MCF 10A (cell line): Measurements from ENCODE around the gene GZF1. TPM values are rescaled to one million over a fixed set of nuclear protein-coding genes. Genes with fewer than 3 reads are reported as not detected.

Experiments used
- BruUV-seq: library from RNA; stranded (reverse); fragments of 400-500 nt; replicated peaks from 2 replicates; lab custom pipeline; 2021; lab: Mats Ljungman, UMichigan
- CTCF ChIA-PET: fragments of 300-600 bp; sonication (Branson Sonifier 250); formaldehyde crosslinking; extraction: SDS; loops from one replicate; lab custom pipeline; 2021; ENCODE audit warnings: antibody characterized with exemption, inconsistent platforms; lab: Yijun Ruan, JAX
- POLR2A ChIA-PET: fragments of 300-600, 350-650 bp; sonication (Branson Sonifier 250); formaldehyde crosslinking; extraction: SDS; loops from one replicate; lab custom pipeline; 2020; ENCODE audit warnings: antibody characterized with exemption, inconsistent platforms; lab: Yijun Ruan, JAX
- DNase-seq: peaks from one replicate; pipeline ENCODE4 v3.0.0-alpha.2; 2018; ENCODE audit not compliant: unreplicated experiment
- H3K27ac Mint-ChIP-seq: one replicate; pipeline ENCODE4 v1.8.0; 2022; ENCODE audit warnings: mild to moderate bottlenecking, low read depth, mixed read lengths; ENCODE audit not compliant: unreplicated experiment
- H3K27me3 Mint-ChIP-seq: one replicate; pipeline ENCODE4 v1.8.0; 2022; ENCODE audit warnings: mixed read lengths; ENCODE audit not compliant: insufficient read depth, unreplicated experiment
- H3K36me3 Mint-ChIP-seq: one replicate; pipeline ENCODE4 v1.8.0; 2022; ENCODE audit warnings: mild to moderate bottlenecking, moderate library complexity, mixed read lengths; ENCODE audit not compliant: insufficient read depth, unreplicated experiment
- H3K4me1 Mint-ChIP-seq: one replicate; pipeline ENCODE4 v1.8.0; 2022; ENCODE audit warnings: mixed read lengths; ENCODE audit not compliant: insufficient read depth, unreplicated experiment
- H3K4me3 Mint-ChIP-seq: one replicate; pipeline ENCODE4 v1.8.0; 2022; ENCODE audit warnings: mild to moderate bottlenecking, moderate library complexity, mixed read lengths; ENCODE audit not compliant: unreplicated experiment
- H3K9me3 Mint-ChIP-seq: one replicate; pipeline ENCODE4 v1.8.0; 2022; ENCODE audit warnings: mixed read lengths; ENCODE audit not compliant: unreplicated experiment
- CTCF ChIP-seq: fragments of 200-600 bp; IDR thresholded peaks from one replicate; pipeline ENCODE4 v1.8.0; 2022; ENCODE audit warnings: antibody characterized with exemption, mild to moderate bottlenecking; ENCODE audit not compliant: unreplicated experiment
- intact Hi-C: fragments of 100-400 bp; cut with micrococcal nuclease; formaldehyde crosslinking; loops from 2 replicates; pipeline ENCODE4 v1.14.1; 2022
- total RNA-seq: library from RNA; stranded (reverse); gene quantifications from 2 replicates; pipeline ENCODE4 v1.2.3, GENCODE V29; 2022

The GZF1 gene
- total RNA-seq, 1 experiment from 2014 or later, result 15.5 TPM

- CTCF ChIA-PET, result interaction anchor here (1.0 to 1.3 kb wide), 3 partner anchors 49 to 675 kb away, joined by 4 to 5 read pairs (median 4); no protein-coding TSS in a partner anchor
- no peaks in the 10 kb centered on the region for H3K27me3 Mint-ChIP-seq
These were observed 4.4 kb downstream of the GZF1 start for GRCh38 chr20:23366384-23366783.

GRCh38 chr20:23367770-23368169 is 5.8 kb downstream of the GZF1 start:
- intact Hi-C loops, result no loop called here
- no peaks in the 10 kb centered on the region for H3K9me3 Mint-ChIP-seq
- DNase-seq, result no peak
- ChIA-PET CTCF (interaction anchor here (0.6 to 1.6 kb wide), 5 partner anchors 9 to 676 kb away, joined by 3 to 5 read pairs (median 3); no protein-coding TSS in a partner anchor), POLR2A (interaction anchor here (0.9 to 12.7 kb wide), 12 partner anchors 10 to 994 kb away, joined by 3 to 261 read pairs (median 6); partner anchors contain the start of genes NAPB and NXT1)
- no peaks in the 10 kb centered on the region for H3K27me3 Mint-ChIP-seq
- H3K4me3 Mint-ChIP-seq, result no peak overlapping the region
- no peak for TF ChIP-seq CTCF
- H3K36me3 Mint-ChIP-seq, result peaks cover 76% of the 10 kb centered on the region
- H3K4me1 Mint-ChIP-seq, result peaks cover 38% of the 10 kb centered on the region
- H3K27ac Mint-ChIP-seq, result no peak overlapping the region
- BruUV-seq, result no TSS peak

More at GRCh38 chr20:23366384-23366783, 4.4 kb downstream of the GZF1 start:
- no peaks in the 10 kb centered on the region for H3K9me3 Mint-ChIP-seq
- no peak for DNase-seq
- H3K36me3 Mint-ChIP-seq, result peaks cover 68% of the 10 kb centered on the region
- POLR2A ChIA-PET, result interaction anchor here (0.7 to 12.7 kb wide), 9 partner anchors 9 to 675 kb away, joined by 3 to 261 read pairs (median 4); partner anchors contain the start of genes NAPB and NXT1
- no peak for TF ChIP-seq CTCF
- peak overlapping the region; percentile 40 for H3K4me3 Mint-ChIP-seq
- peaks cover 39% of the 10 kb centered on the region for H3K4me1 Mint-ChIP-seq
- no peak overlapping the region for H3K27ac Mint-ChIP-seq
- no TSS peak for BruUV-seq
- intact Hi-C loops, result no loop called here

- no peak for TF ChIP-seq CTCF
- H3K4me1 Mint-ChIP-seq, result peaks cover 31% of the 10 kb centered on the region
- H3K27ac Mint-ChIP-seq, result no peak overlapping the region
- no peak for DNase-seq
- POLR2A ChIA-PET, result interaction anchor here (0.7 to 12.7 kb wide), 12 partner anchors 10 to 994 kb away, joined by 3 to 261 read pairs (median 6); partner anchors contain the start of genes NAPB and NXT1
- H3K4me3 Mint-ChIP-seq, result no peak overlapping the region
- no peaks in the 10 kb centered on the region for H3K27me3 Mint-ChIP-seq
- CTCF ChIA-PET, result interaction anchor here (0.6 to 1.6 kb wide), 7 partner anchors 10 to 677 kb away, joined by 3 to 4 read pairs (median 3); no protein-coding TSS in a partner anchor
- H3K9me3 Mint-ChIP-seq, result no peaks in the 10 kb centered on the region
- H3K36me3 Mint-ChIP-seq, result peaks cover 82% of the 10 kb centered on the region
- intact Hi-C loops, result no loop called here
- no TSS peak for BruUV-seq
These were observed 6.5 kb downstream of the GZF1 start for GRCh38 chr20:23368316-23369071.
